DOHH2 (cell line): ENCODE measurements around the gene TMEFF2.

Experiments
- H3F3A ChIP-seq: fragments of 200-600 bp; sonication (generic), shearing (Covaris generic); 2 replicates; pipeline ENCODE4 v1.6.0; 2016; ENCODE audit warnings: antibody characterized with exemption, mild to moderate bottlenecking; ENCODE audit not compliant: control insufficient read depth, insufficient read depth
- H3K27ac ChIP-seq: fragments of 200-600 bp; sonication (generic); 2 replicates; pipeline ENCODE4 v1.5.1; 2014; ENCODE audit warnings: low read depth, mild to moderate bottlenecking, low read length, moderate library complexity
- H3K27me3 ChIP-seq: fragments of 200-600 bp; sonication (generic); 2 replicates; pipeline ENCODE4 v1.6.1; 2014; ENCODE audit warnings: mild to moderate bottlenecking, low read length, mixed read lengths; ENCODE audit not compliant: control insufficient read depth
- H3K36me3 ChIP-seq: fragments of 200-600 bp; sonication (generic); 2 replicates; pipeline ENCODE4 v1.6.1; 2014; ENCODE audit warnings: mild to moderate bottlenecking, low read length, moderate library complexity, mixed read lengths; ENCODE audit not compliant: control insufficient read depth
- H3K4me1 ChIP-seq: fragments of 200-600 bp; sonication (generic); 2 replicates; pipeline ENCODE4 v1.6.1; 2014; ENCODE audit warnings: mild to moderate bottlenecking, low read length, mixed read lengths; ENCODE audit not compliant: control insufficient read depth
- H3K4me2 ChIP-seq: fragments of 200-600 bp; sonication (generic); 2 replicates; pipeline ENCODE4 v1.6.0; 2014; ENCODE audit warnings: mild to moderate bottlenecking, low read length, moderate library complexity
- H3K4me3 ChIP-seq: fragments of 200-600 bp; sonication (generic); 2 replicates; pipeline ENCODE4 v1.5.1; 2014; ENCODE audit warnings: mild to moderate bottlenecking, low read length, mixed read lengths
- H3K79me2 ChIP-seq: fragments of 200-600 bp; sonication (generic); 2 replicates; pipeline ENCODE4 v1.6.1; 2014; ENCODE audit warnings: mild to moderate bottlenecking, low read length, mixed read lengths; ENCODE audit not compliant: control insufficient read depth
- H3K9me2 ChIP-seq: fragments of 200-600 bp; sonication (generic); replicated peaks from 2 replicates; pipeline ENCODE4 v1.6.1; 2014; ENCODE audit warnings: mild to moderate bottlenecking, low read length, mixed read lengths; ENCODE audit not compliant: control insufficient read depth
- H3K9me3 ChIP-seq: fragments of 200-600 bp; sonication (generic); 2 replicates; pipeline ENCODE4 v1.6.1; 2014; ENCODE audit warnings: antibody characterized with exemption, low read length, mixed read lengths; ENCODE audit not compliant: control insufficient read depth, insufficient read depth
- H4K20me1 ChIP-seq: fragments of 200-600 bp; sonication (generic); 2 replicates; pipeline ENCODE4 v1.6.0; 2014; ENCODE audit warnings: low read depth, mild to moderate bottlenecking, antibody characterized with exemption, low read length, moderate library complexity; ENCODE audit not compliant: control insufficient read depth, insufficient read depth
- EZH2phosphoT487 ChIP-seq: fragments of 200-600 bp; sonication (generic); IDR thresholded peaks from 2 replicates; pipeline ENCODE4 v1.6.1; 2017; ENCODE audit warnings: borderline replicate concordance, mild to moderate bottlenecking, antibody characterized with exemption, low read length, moderate library complexity, mixed read lengths
- TF ChIP-seq, protein P1 (sequence below): fragments of 200-600 bp; sonication (generic); IDR thresholded peaks from one replicate; pipeline ENCODE4 v1.5.1; 2014; ENCODE audit warnings: antibody characterized with exemption, mild to moderate bottlenecking, low read depth, low read length; ENCODE audit not compliant: poor library complexity, severe bottlenecking

The TMEFF2 gene

DNA sequence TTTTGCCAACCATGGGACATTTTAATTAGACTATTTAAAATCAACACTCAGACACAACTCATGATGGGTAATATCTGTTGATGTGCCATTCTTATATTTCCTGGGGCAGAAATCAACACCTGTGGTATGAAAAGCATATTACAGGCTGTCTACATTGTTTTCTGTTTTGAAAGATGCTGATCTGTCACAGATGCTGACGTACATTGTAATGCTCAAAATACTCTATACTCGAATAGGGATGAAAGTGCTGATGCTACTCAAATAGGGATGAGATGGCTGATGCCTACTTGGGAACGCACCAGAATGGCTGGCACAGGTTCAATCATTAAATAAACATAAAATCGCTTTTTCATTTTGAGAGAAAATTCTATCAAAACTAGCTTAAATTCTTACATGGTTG is 41.2 kb downstream of the TMEFF2 start:
- no peaks in the 10 kb centered on the region for H3K27me3 ChIP-seq
- H3K36me3 ChIP-seq, result no peaks in the 10 kb centered on the region
- no peak overlapping the region for H3K4me2 ChIP-seq
- no peaks in the 10 kb centered on the region for H3F3A ChIP-seq
- TF ChIP-seq EZH2phosphoT487, result no peak
- TF ChIP-seq, protein P1, sequence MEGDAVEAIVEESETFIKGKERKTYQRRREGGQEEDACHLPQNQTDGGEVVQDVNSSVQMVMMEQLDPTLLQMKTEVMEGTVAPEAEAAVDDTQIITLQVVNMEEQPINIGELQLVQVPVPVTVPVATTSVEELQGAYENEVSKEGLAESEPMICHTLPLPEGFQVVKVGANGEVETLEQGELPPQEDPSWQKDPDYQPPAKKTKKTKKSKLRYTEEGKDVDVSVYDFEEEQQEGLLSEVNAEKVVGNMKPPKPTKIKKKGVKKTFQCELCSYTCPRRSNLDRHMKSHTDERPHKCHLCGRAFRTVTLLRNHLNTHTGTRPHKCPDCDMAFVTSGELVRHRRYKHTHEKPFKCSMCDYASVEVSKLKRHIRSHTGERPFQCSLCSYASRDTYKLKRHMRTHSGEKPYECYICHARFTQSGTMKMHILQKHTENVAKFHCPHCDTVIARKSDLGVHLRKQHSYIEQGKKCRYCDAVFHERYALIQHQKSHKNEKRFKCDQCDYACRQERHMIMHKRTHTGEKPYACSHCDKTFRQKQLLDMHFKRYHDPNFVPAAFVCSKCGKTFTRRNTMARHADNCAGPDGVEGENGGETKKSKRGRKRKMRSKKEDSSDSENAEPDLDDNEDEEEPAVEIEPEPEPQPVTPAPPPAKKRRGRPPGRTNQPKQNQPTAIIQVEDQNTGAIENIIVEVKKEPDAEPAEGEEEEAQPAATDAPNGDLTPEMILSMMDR, result no peak
- H3K79me2 ChIP-seq, result no peaks in the 10 kb centered on the region
- no peaks in the 10 kb centered on the region for H3K4me1 ChIP-seq
- no peak overlapping the region for H3K27ac ChIP-seq
- no peak overlapping the region for H3K4me3 ChIP-seq
- no peaks in the 10 kb centered on the region for H3K9me2 ChIP-seq
- H4K20me1 ChIP-seq, result no peaks in the 10 kb centered on the region
- no peaks in the 10 kb centered on the region for H3K9me3 ChIP-seq

DNA sequence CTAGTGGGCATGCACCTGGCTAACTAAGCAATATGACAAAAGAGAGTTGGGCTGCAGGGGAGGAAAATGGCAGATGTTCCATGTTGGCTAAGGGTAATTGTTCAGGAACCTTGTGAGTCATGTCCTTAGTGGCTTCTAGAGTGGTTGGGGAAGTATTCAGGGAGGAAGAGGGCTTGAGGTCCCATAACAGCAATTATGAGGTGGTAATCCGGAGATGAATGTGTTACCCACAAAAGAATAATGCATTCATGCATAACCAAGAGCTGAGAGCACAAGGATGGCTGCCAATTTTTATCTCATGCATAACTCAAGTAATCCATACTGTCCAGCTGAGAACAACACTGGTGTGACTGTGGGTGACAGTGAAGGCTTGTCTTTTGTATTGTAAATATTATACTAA is 42.9 kb downstream of the TMEFF2 start:
- Histone ChIP-seq H3K9me3 (no peaks in the 10 kb centered on the region), H3F3A (no peaks in the 10 kb centered on the region), H3K4me3 (no peak overlapping the region), H3K27ac (no peak overlapping the region), H3K27me3 (no peaks in the 10 kb centered on the region), H3K36me3 (no peaks in the 10 kb centered on the region), H3K4me2 (no peak overlapping the region), H3K4me1 (no peaks in the 10 kb centered on the region), H3K79me2 (no peaks in the 10 kb centered on the region), H3K9me2 (no peaks in the 10 kb centered on the region), H4K20me1 (no peaks in the 10 kb centered on the region)
- TF ChIP-seq, protein P1, result no peak
- no peak for TF ChIP-seq EZH2phosphoT487

DNA sequence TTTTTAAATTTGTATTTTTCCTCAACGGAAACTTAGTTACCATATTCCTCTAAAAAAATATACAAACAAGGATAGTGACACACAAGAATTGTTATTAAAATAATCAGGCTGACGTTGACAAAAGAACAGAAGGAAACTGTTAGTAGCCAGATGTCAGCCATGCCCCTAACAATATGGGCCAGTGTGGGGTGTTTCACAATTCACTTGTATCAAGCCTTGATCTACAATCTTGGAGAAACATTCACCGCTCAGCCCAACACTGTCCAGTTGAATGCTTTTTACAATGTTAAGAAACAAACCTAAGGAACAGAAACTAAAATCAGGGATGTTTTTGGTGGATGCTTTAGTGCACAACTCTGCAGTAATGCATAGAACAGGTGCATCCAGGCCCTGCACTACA is 44.6 kb downstream of the TMEFF2 start:
- H4K20me1 ChIP-seq, result no peaks in the 10 kb centered on the region
- no peaks in the 10 kb centered on the region for H3K27me3 ChIP-seq
- no peak overlapping the region for H3K27ac ChIP-seq
- TF ChIP-seq, protein P1, result no peak
- TF ChIP-seq EZH2phosphoT487, result no peak
- H3K4me3 ChIP-seq, result no peak overlapping the region
- H3K9me3 ChIP-seq, result no peaks in the 10 kb centered on the region
- no peaks in the 10 kb centered on the region for H3K79me2 ChIP-seq
- no peaks in the 10 kb centered on the region for H3K4me1 ChIP-seq
- H3K36me3 ChIP-seq, result no peaks in the 10 kb centered on the region
- no peaks in the 10 kb centered on the region for H3F3A ChIP-seq
- no peaks in the 10 kb centered on the region for H3K9me2 ChIP-seq
- no peak overlapping the region for H3K4me2 ChIP-seq
